ENCODE results near the gene PHLPP1.

DNA sequence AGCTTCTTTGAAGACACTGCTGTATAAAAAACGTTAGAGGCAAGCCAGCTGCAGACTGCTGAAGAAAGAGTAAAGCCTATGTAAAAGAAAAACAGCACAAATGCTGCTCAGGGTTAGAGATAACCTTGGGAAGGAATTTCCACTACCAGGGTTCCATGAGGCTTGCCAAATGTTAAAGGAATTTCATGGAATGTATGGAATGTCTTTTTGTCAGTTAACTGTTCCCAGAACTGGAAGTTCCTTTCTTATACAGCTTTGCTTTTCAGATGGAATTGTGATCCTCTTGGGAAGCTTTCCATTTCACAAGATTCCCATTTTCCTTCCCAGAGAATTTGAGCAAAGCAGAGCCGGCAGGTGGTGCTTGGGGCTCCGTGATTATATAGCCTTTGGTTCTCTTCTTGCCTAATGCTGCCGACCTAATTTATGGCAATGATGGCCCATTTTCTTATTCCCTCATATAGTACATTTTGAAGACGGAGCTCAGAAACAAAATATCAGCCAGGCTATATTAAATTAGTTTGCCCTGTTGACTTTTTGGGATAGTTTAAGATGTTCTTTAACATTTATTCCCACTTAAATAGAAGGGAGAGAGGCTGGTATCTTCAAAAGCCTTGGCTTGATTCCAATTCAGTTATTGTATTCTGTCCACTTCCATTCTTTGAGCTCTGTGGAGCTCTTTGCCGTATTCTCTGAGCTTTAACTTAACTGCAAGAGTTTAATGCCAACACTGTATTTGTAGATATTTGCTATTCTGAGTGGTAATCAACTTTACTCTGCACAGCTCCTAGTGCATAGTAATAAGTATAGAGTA lies 162.3 kb downstream of the PHLPP1 start:
- no peak for TF ChIP-seq TARDBP (CRISPR knock-in tag; IDR thresholded peaks at IDR 0.05)
- TF ChIP-seq, protein P1, sequence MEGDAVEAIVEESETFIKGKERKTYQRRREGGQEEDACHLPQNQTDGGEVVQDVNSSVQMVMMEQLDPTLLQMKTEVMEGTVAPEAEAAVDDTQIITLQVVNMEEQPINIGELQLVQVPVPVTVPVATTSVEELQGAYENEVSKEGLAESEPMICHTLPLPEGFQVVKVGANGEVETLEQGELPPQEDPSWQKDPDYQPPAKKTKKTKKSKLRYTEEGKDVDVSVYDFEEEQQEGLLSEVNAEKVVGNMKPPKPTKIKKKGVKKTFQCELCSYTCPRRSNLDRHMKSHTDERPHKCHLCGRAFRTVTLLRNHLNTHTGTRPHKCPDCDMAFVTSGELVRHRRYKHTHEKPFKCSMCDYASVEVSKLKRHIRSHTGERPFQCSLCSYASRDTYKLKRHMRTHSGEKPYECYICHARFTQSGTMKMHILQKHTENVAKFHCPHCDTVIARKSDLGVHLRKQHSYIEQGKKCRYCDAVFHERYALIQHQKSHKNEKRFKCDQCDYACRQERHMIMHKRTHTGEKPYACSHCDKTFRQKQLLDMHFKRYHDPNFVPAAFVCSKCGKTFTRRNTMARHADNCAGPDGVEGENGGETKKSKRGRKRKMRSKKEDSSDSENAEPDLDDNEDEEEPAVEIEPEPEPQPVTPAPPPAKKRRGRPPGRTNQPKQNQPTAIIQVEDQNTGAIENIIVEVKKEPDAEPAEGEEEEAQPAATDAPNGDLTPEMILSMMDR (CRISPR knock-in tag; IDR thresholded peaks at IDR 0.05) = no peak
- TF ChIP-seq IRF9 (CRISPR knock-in tag; IDR thresholded peaks at IDR 0.05; ENCODE audit: borderline replicate concordance) = no peak
- TF ChIP-seq SP1 (IDR thresholded peaks at IDR 0.05) = no peak
- no peak for TF ChIP-seq SP1 (CRISPR knock-in tag; IDR thresholded peaks at IDR 0.05)
